T-helper 22 cell (primary cell): ENCODE data around the gene RTP5.

ENCODE experiments used
- DNase-seq: peaks from one replicate; pipeline ENCODE4 v3.0.0-alpha.2; 2020; ENCODE audit warnings: low read depth

The RTP5 gene

DNA sequence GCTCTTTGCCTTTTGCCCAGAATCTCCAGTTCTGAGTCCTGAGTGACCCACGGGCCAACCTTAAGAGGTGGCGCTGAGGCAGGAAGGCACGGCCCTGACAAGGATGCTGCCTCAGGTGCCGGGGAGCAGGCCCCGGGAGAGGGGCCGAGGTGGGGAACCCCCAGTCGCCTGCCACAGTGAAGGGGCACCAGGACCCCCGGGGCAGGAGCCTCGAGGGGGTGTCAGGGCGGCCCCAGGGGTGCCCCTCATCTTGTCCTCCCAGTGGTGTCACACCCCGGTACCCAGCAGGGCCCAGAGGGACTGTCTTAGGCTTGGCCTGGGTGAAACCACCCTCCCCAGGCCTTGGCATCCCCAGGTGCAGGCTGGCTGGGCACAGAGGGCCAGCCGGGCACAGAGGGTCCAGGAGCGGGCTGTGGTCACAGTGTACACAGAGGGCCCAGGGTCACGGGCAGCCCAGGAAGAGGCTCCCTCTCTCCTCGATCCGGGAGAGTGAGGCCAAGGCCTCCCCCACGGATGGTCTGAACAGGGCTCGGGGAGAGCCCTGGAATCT is 11.9 kb upstream of the RTP5 start:
- no peak for DNase-seq

DNA sequence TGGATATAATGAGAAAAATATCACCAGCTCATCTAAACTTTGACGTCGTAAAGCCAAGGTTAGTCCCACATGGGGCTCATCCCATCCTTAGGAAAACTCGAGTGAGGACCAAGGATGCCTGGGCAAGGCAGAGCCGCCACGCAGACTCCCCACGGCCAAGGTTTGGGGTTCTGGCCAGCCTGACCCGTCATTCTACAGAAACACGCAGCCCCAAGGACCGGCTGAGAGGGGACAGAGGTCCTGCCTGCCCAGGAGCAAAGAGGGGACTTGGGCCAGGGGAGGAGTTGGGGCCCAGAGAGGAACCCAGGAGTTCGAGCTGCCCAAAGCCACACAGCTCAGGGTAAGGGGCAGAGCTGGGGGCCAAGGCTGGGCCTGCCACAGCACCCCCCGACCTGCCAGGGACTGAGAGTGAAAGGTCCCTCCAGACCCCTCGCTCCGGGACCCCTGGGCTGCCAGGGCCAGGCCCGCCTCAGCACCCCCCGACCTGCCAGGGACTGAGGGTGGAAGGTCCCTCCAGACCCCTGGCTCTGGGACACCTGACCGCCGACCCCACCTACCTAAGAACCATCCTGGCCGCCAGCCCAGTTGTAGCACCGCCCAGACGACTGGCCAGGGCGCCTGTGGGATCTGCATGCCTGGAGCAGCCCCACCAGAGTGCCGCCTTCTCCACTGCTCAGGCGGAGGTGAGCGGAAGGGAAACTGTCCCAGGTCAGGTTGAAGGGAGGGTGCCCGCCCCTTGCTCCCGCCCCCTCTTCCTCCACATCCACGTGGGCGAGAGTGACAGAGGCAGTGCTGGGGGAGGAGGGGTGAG is 11.1 kb upstream of the RTP5 start, which contains the start of gene PDCD1:
Gene PDCD1 (minus strand): TSS at position 689 of the 811 bp plus-strand sequence. CDS start 56 bp downstream, at position 633.
- DNase-seq = no peak

DNA sequence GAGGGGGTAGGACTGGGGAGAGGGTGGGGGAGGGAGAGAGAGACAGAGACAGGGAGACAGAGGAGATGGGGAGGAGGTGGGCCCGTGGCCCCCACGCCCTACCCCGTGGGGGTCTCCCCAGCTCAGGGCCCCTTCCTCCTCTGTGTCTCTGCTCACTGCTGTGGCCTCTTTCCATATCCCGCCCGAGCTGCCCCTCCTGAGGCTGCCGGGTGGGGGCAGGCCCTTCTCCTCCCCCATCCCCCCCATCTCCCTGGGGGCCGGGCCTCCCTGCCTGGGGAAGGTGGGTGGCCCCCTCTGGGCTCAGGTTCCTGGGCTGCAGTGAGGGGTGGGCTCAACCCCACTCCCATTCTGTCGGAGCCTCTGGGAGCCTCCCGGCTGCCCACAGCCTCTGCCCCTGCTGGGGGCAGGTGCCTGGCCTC is 10.5 kb upstream of the RTP5 start:
- DNase-seq = no peak

DNA sequence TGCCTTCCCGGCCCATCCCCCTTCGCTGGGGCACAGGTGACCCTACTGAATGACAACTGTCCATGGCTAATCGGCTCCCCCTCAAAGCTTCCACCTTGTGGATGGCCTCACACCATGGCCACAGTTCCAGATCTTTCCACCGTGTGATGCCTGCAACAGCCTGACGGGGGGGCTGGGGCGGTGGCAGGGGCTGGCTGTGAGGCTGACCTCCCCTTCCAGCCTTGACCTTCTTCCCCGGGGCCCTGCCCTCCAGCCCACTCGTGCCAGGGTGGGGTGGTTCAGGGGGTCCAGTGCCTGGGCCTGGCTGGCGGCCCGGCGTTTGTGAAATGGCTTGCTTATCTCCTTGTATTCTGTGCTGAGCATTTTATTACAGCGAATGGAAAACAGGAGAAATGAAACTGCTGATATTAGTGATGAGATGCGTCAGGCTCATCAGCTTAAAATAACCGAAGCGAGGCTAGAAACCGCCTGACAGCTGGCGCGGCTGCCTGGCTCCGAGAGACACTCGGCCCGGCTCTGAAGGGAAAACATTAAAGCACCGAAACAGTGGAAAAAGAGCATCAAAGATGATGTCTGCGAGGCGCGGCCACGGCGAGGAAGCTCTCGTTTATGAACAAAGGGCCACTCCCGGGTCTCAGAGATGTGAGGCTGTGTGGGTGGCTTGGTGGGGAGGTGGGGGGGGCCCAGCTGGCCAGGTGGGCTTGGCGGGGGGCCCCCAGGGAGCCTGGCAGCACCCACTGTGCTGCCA is 9.9 kb upstream of the RTP5 start:
- DNase-seq = no peak

DNA sequence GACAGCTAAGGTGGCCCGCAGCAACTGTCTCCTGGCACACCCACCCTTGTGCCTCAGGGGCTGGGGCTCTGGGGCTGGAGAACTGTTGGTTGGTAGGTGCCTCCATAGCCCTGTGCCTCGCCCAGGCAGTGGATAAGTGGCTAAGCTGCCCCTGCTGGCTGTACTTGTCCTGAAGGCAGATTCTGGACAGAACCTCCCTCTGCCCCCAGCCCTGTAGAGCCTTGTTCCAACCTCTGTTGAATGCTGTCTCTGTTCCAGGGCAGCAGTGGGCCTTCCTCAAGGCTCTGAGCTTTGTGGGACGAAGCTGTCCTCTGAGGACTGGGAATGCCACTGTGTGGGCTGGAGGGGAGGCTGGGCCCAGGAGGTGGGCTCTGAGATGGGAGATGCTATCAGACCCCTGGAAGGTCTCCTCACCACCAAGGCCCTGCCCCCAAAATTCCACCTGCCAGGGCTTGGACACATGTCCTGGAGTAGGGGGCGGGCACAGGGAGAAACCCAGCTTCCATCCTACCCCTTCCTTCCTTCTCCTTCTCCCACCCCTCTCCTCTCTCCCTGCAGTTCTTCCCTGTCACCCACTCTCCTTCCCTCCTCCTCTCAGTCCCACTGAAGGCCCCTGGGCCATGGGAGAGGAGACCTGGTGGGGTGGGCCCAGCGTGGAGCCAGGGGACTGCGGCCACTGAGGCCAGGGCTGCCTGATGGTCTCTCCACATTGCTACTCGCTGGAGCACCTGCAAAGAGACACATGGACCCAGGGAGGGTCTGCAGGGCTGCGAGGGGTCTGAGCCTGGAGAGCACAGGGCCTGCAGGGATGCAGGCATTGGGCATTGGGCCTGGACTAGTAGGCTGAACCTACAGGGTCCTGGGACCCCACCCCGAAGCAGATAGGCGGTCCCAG is 9.1 kb upstream of the RTP5 start:
- DNase-seq = no peak

DNA sequence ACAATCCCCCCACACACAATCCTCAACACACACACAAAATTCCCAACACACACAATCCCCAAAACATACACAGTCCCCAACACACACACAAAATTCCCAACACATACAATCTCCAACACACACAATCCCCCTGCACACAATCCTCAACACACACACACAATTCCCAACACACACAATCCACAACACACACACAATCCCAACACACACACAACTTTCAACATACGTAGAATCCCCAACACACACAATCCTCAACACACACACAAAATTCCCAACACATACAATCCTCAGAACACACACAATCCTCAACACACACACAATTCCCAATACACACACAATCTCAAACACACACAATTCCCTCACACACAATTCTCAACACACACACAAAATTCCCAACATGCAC is 8.3 kb upstream of the RTP5 start:
- DNase-seq = no peak

DNA sequence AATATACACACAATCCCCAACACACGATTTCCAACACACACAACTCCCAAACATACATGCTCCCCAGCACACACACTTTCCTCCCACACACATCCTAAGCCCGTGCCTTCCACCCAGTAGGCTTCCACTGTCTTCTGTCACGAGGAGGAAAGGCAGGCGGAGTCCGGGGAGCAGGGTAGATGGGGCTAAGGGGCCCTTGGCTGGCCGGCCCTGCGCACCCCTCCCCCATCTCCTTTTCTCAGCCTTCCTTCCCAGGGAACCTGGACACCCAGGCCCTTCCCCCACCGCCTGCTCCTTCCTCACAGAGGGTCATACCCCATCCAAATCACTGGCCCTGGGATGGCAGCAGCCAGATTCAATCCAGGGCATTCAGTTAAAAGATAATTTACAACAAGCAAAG is 7.4 kb upstream of the RTP5 start:
- no peak for DNase-seq

DNA sequence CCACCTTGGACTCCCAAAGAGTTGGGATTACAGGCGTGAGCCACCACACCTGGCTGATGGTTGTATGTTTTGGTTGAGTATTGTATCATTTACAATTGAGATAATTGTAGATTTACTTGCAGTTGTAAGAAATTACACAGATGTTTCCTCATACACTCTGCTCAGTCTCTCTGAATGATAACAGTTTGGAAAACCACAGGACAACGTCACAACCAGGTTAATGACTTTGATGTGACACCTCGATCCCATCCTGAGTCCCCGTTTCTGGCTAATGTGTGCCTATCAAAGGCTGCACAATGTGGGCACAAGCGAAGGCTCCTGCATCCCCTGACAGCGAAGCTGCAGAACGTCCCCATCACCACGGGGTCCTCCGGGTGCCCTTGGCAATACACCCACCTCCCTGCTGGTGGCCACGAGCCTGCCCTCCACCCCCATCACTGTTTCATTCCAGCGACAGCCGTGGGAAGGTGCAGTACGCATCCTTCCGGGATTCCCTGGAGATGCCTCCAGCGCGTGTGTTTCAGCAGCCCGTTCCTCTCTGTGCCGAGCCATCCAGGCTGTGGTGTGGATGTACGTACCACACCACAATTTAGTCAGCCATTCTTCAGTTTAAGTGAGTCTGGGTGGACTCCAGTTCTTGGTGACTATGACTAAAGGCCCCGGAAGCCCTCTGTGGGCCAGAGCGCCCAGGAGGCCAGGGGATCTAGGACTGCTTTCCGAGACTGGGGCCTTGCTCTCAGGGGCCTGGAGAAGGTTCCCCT is 6.6 kb upstream of the RTP5 start:
- no peak for DNase-seq

DNA sequence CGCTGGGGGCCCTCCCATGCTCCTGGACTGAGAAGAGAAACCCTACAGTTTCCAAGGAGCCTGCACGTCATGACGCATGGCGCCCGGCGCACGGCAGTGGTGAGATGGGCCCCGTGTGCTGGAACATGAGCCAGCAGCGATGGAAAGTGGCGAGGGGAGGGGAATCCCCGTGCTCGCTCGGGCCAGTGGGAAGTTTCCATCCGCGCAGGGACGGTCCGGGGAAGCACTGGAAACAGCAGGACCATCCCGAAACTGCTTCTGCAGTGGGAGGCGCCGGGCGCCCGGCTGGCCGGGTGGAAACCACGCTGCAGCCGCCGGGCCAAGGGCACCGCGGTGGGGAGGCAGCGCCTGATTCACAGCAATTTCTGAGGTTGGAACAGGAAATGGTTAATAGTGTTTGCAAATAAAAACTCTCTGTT is 6.0 kb upstream of the RTP5 start:
- no peak for DNase-seq

DNA sequence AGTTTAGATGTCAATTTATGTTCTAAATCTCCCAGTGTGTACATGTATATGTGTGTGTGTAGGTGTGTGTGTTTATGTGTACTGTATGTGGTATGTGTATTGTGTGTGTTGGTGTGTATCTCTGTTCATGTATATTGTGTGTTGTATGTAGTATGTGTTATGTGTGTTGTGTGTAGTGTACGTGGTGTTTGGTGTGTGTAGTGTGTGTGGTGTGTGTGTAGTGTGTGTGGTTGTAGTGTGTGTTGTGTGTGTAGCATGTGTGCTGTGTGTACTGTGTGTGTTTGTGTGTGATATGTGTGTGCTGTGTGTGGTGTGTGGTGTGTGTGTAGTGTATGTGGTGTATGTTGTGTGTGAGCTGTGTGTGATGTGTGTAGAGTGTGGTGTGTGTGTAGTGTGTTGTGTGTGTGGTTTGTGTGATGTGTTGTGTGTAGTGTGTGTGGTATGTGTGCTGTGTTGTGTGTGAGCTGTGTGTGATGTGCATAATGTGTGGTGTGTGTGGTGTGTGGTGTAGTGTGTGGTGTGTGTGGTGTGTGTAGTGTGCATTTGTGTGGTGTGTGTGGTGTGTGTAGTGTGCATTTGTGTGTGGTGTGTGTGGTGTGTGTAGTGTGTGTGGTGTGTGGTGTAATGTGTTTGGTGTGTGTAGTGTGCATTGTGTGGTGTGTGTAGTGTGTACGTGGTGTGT is 5.2 kb upstream of the RTP5 start:
- no peak for DNase-seq

DNA sequence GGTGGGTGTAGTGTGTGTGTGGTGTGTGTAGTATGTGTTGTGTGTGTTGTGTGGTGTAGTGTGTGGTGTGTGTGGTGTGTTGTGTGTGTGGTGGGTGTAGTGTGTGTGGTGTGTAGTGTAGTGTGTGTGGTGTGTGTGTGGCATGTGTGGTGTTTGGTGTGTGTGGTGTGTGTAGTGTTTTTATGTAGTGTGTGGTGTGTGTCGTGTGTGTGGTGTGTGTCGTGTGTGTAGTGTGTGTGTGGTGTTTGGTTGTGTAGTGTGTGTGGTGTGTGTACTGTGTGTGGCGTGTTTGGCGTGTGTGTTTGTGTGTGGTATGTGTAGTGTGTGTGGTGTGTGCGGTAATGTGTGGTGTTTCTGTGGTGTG is 4.7 kb upstream of the RTP5 start:
- DNase-seq = no peak

DNA sequence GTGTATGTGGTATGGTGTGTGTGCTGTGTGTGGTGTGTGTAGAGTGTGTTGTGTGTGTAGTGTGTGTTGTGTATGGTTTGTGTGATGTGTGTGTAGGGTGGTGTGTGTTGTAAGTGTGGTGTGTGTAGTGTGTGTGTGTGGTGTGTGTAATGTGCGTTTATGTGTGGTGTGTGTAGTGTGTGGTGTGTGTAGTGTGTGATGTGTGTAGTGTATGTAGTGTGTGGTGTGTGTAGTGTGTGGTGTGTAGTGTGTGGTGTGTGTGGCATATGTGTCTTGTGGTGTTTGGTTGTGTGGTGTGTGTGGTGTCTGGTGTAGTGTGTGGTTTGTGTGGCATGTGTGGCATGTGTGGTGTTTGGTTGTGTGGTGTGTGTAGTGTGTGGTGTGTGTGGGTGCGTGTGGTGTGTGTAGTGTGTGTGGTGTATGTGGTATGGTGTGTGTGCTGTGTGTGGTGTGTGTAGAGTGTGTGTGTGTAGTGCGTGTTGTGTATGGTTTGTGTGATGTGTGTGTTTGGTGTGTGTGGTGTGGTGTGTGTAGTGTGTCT is 4.0 kb upstream of the RTP5 start:
- DNase-seq = no peak

DNA sequence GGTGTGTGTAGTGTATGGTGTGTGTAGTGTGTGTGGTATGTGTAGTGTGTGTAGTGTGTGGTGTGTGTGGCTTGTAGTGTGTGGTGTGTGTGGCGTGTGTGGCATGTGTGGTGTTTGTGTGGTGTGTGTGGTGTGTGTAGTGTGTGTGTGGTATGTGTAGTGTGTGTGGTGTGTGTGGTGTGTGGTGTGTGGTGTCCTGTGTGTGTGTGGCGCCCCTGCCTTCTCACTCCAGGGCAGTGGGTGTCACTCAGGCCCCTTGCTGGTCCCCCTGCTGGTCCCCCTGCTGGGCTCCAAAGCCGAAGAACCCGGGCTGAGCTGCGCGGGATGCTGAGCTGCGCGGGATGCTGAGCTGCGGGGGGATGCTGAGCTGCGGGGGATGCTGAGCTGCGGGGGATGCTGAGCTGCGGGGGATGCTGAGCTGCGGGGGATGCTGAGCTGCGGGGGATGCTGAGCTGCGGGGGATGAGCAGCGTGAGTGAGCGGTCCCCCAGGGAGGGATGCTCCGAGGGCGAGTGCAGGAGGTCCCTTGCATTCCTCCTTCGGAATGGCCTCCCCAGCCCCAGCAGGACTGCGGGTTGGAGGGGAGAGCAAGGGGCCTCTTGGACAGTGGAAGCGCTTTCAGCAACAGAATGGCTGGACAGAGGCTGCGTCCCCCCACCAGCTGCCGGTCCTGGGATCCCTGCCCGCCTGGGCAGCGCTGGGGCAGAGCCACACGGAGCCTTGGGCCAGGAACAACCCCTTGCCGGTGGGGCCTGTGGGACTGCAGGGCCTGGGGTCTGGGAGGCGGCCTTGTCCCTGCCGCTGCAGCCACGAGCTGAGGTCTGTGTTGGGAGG is 3.4 kb upstream of the RTP5 start:
- DNase-seq = no peak

DNA sequence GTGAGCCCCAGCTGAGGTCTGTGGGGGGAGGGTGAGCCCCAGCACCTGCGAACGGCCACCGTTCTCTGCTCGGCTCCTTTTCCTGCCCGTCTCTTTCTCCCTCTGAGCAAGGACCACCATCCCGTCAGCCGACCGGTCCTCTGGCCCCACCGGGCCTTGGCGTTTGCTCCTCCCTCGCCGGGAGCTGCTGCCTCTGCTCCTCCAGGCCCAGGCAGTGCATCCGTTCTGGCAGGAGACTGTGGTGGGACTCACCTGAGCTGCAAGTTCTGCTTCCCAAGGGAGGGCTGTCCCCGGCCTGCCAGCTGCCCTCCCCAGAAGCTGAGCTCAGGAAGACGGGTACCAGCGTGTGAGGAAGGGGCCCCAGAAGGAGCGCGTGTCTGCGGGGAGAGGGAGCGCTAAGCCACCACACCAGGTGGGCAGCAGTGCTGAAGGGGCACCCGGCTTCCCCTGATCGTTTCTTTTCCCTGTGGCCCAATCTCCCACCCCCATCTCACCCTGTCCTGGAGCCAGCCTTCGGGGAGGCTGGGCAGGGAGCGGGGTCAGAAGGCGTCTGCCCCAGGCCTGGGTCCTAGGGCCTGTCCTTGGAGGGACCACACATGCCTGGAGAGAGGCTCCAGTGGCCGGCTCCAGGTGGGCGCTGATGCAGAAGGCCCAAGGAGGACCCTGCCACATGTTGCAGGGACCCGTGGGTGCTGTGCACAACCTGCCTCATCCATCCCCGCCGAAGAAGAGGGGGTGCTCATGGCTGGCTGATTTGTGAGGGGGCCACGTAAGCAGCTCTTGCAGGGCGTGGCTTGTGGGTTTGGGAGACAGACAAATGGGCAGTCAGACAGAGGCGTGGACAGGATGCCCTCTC is 2.5 kb upstream of the RTP5 start:
- DNase-seq = no peak

DNA sequence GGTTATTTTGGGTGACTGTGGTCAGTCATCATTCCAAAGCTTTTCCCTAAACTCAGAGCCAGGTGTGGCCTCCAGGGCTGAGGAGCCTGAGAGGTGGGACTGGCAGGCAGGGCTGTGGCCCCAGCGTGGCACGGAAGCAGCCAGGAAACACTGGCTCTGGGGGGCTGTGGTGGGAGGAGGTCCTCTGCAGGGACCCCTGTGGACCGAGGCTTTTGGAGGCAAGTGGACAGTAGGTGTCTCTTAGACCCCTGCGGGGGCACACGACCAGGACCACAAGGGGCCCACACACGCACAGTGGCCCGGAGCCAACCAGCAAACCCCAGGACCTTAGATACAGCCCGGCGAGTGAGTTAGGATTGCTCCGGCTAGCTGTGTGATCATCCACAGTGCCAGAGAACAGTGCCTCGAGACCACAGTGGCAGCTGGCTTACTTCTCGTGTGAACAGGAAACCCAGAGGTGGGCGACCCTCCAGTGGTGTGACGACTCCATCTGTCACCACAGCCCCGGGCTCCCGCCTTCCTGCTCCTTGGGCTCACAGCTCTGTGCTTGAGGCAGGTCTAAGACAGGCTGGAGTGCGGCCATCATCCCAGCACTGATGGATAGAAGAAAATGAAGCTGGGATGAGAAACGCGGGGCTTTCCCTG is 1.6 kb upstream of the RTP5 start:
- DNase-seq = no peak

DNA sequence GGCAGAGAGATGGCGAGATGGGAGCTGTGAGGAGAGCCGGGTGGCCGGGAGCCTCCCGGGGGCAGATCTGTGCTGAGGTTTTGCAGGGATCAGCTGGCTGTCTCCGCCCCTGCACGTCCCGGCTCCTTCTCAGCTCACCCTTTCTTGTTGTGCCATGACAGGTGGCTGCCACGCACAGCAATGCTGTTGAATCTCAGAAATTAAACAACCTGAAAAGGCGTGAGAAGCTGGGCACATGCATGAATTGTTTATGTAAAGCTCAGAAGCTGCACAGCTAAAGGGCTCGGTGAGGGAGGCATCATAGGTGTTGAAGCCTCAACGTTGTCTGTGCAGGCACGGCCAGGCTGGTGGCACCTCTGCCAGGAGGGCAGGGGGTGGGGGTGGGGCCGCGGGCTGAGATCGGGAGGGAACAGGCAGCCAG is 858 bp upstream of the RTP5 start:
- DNase-seq = no peak

DNA sequence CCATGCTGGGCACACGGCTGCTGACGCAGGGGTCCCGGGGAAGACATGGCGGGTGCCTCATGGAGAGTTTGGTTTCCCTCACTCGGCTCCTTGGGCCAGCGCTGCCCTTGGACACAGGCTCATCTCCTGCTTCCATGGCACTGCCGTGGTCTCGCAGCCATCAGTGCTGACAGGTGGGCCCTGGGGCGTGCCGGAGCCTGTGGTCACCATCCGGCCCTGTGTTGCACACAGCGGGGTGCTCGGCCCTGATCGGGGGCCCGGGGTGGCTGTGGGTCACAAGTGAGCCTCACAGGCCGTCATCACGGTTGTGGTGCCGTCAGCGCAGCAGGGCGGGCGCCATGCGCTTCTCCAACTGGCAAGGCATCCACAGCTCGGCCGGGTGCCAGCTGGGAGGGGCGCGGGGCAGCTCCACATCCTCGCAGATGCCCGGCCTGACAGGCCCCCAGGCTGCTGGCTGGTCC is 582 bp downstream of the RTP5 start:
- DNase-seq = no peak
